ENCODE data around the gene KCNH8. TPM values are rescaled to one million over a fixed set of nuclear protein-coding genes. Genes with fewer than 3 reads are reported as not detected.

Gene KCNH8
- total and polyA plus RNA-seq, 2 experiments from 2014 or later, result not detected

DNA sequence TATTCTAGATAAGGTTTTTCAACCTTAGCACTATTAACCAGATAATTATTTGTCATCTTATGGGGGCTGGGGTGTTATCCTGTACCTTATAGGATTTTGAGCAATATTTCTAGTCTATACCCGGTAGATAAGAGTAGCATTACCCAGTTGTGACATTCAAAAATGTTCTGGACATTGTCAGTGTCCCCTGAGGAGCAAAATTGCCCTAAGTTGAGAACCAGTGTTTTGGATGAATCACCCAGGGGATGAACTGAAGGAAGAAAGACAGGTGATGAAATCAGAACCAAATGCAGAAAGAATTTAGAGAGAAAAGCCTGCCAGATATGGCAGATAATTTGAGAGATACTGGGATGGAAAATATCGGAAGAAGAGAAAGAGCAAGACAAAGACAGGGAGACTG lies 58.2 kb downstream of the KCNH8 start:
- Histone ChIP-seq H3K9me3 (ENCODE audit: low read depth) (no peaks in the 10 kb centered on the region), H3F3A (ENCODE audit: insufficient read depth) (no peaks in the 10 kb centered on the region), H3K79me2 (ENCODE audit: insufficient read depth) (no peaks in the 10 kb centered on the region), H3K36me3 (ENCODE audit: low read depth) (no peaks in the 10 kb centered on the region), H4K20me1 (ENCODE audit: insufficient read depth) (no peaks in the 10 kb centered on the region), H3K9ac (no peak overlapping the region), H3K9me2 (ENCODE audit: insufficient read depth) (no peaks in the 10 kb centered on the region), H3K27ac (no peak overlapping the region), H3K27me3 (replicated peaks; ENCODE audit: insufficient read depth) (no peaks in the 10 kb centered on the region), H3K4me2 (ENCODE audit: unreplicated experiment) (no peak overlapping the region), H3K4me3 (no peak overlapping the region), H3K4me1 (ENCODE audit: insufficient read depth) (no peaks in the 10 kb centered on the region), H2AFZ (no peak overlapping the region)
- TF ChIP-seq EZH2phosphoT487 (IDR thresholded peaks at IDR 0.05; ENCODE audit: insufficient read depth, low read depth) (no peak), EZH2 (IDR thresholded peaks at IDR 0.05; ENCODE audit: insufficient read depth, poor library complexity, severe bottlenecking) (no peak)
- in situ Hi-C loops (cut with MboI), result no loop called here
- no peak for DNase-seq
- 3 to 4% methylated on average over 2 of the region's 2 CpGs for WGBS, 2 experiments (ENCODE audit: low coverage in 1 of 2, low lambda C conversion rate in 2 of 2, missing lambda C conversion rate in 2 of 2)

DNA sequence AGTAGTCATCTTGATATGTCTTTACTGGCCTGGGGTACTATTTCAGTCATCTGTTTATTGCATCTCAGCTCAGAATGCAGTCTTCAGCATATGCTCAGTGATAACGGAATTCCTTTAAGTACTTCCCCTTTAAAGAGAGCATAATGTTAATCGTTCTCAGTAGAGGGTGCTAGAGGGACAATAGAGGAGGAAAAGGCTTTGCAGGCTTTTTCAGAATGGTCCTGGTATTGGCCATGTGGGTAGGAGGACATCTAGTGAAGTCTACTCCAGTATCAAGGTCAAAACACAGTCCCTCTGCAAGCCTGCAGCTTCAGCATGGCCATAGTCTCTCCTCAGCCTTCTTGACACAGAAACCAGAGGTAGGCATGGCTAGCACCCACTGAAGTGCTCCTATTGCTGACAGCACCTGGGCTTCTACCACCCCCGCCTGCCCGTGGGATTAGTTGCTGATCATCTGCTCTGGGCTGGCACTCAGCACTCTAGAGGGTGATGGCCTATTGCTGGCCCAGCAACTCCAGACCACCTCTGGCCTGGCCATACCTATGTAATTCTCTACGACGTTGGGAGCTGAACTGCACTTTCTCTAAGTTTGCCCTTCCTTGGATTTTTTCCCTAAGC lies 65.4 kb downstream of the KCNH8 start:
- TF ChIP-seq EZH2 (IDR thresholded peaks at IDR 0.05; ENCODE audit: insufficient read depth, poor library complexity, severe bottlenecking), result no peak
- no peak for TF ChIP-seq EZH2phosphoT487 (IDR thresholded peaks at IDR 0.05; ENCODE audit: insufficient read depth, low read depth)
- no peaks in the 10 kb centered on the region for H3F3A ChIP-seq (ENCODE audit: insufficient read depth)
- H3K4me2 ChIP-seq (ENCODE audit: unreplicated experiment), result no peak overlapping the region
- H3K9me2 ChIP-seq (ENCODE audit: insufficient read depth), result no peaks in the 10 kb centered on the region
- no peaks in the 10 kb centered on the region for H3K79me2 ChIP-seq (ENCODE audit: insufficient read depth)
- WGBS, 2 experiments (ENCODE audit: low coverage in 1 of 2, low lambda C conversion rate in 2 of 2, missing lambda C conversion rate in 2 of 2), result 9 to 13% methylated on average over 6 of the region's 6 CpGs
- H3K27me3 ChIP-seq (replicated peaks; ENCODE audit: insufficient read depth), result no peaks in the 10 kb centered on the region
- no peak overlapping the region for H2AFZ ChIP-seq
- H3K9me3 ChIP-seq (ENCODE audit: low read depth), result no peaks in the 10 kb centered on the region
- in situ Hi-C loops (cut with MboI), result no loop called here
- no peak overlapping the region for H3K4me3 ChIP-seq
- H3K9ac ChIP-seq, result no peak overlapping the region
- no peak overlapping the region for H3K27ac ChIP-seq
- no peaks in the 10 kb centered on the region for H3K36me3 ChIP-seq (ENCODE audit: low read depth)
- no peaks in the 10 kb centered on the region for H4K20me1 ChIP-seq (ENCODE audit: insufficient read depth)
- no peak for DNase-seq
- H3K4me1 ChIP-seq (ENCODE audit: insufficient read depth), result no peaks in the 10 kb centered on the region

DNA sequence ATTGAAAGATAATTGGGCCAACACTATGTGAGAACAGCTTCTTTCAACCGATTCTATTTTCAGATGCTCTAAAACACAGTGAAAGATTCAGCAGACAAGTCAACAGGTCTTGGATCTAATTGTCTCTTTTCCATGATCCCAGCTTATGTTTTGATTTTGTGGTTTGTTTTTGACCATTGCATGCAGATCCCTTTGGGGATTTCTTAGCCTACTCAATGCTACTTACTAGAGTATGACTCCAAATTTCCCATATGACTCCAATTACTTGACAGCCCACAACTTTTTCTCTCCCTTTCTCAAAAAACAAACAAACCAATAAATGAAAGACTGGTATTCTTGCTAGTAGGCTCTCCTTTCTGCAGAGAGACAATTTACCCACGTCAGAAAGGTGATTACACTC lies 67.1 kb downstream of the KCNH8 start:
- Histone ChIP-seq H3K4me1 (ENCODE audit: insufficient read depth) (no peaks in the 10 kb centered on the region), H3K36me3 (ENCODE audit: low read depth) (no peaks in the 10 kb centered on the region), H3K27me3 (replicated peaks; ENCODE audit: insufficient read depth) (no peaks in the 10 kb centered on the region), H3K9me3 (ENCODE audit: low read depth) (no peaks in the 10 kb centered on the region), H3K9ac (no peak overlapping the region), H3K4me3 (no peak overlapping the region), H3K79me2 (ENCODE audit: insufficient read depth) (no peaks in the 10 kb centered on the region), H3K4me2 (ENCODE audit: unreplicated experiment) (no peak overlapping the region), H3K9me2 (ENCODE audit: insufficient read depth) (no peaks in the 10 kb centered on the region), H4K20me1 (ENCODE audit: insufficient read depth) (no peaks in the 10 kb centered on the region), H3F3A (ENCODE audit: insufficient read depth) (no peaks in the 10 kb centered on the region), H2AFZ (no peak overlapping the region), H3K27ac (no peak overlapping the region)
- WGBS, 2 experiments (ENCODE audit: low coverage in 1 of 2, low lambda C conversion rate in 2 of 2, missing lambda C conversion rate in 2 of 2), result 0 to 3% methylated on average over 2 of the region's 2 CpGs
- no peak for TF ChIP-seq EZH2 (IDR thresholded peaks at IDR 0.05; ENCODE audit: insufficient read depth, poor library complexity, severe bottlenecking)
- TF ChIP-seq EZH2phosphoT487 (IDR thresholded peaks at IDR 0.05; ENCODE audit: insufficient read depth, low read depth), result no peak
- DNase-seq, result no peak
- in situ Hi-C loops (cut with MboI), result no loop called here

DNA sequence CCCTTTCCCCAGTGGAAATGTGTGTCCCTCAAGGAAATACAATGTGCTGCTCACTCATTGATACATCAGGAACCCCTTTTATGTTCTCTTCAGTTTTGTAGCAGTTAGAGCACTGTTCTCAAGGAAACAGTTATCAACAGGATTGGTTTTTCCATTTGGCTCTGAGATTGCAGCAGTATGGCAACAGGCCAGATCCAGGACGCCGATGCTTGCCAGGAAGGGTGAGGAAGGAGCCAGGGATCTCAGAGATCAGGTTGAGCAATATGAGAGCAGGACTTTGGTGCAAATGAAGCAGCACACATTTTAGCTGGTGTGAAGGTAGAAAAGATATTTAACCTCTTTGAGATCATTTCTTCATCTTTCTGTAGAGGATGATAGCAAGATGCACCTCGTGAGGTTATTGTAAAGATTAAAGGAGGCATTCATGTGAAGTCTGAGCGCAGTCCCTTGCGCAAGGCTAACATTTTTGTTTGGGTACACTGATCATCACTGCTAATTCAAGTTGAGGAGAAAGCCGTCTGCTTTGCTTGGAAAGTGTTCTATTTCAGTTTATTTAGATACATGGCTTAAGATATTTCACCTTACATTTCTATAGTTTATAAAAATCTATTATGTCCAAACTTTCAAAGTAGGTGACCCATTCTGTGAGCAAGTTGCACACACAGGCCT lies 68.5 kb downstream of the KCNH8 start:
- no peak overlapping the region for H3K27ac ChIP-seq
- no peaks in the 10 kb centered on the region for H3K9me2 ChIP-seq (ENCODE audit: insufficient read depth)
- no peaks in the 10 kb centered on the region for H4K20me1 ChIP-seq (ENCODE audit: insufficient read depth)
- no peak for DNase-seq
- no peaks in the 10 kb centered on the region for H3F3A ChIP-seq (ENCODE audit: insufficient read depth)
- in situ Hi-C loops (cut with MboI), result no loop called here
- H3K27me3 ChIP-seq (replicated peaks; ENCODE audit: insufficient read depth), result no peaks in the 10 kb centered on the region
- H3K79me2 ChIP-seq (ENCODE audit: insufficient read depth), result no peaks in the 10 kb centered on the region
- TF ChIP-seq EZH2phosphoT487 (IDR thresholded peaks at IDR 0.05; ENCODE audit: insufficient read depth, low read depth) (no peak), EZH2 (IDR thresholded peaks at IDR 0.05; ENCODE audit: insufficient read depth, poor library complexity, severe bottlenecking) (no peak)
- H3K9ac ChIP-seq, result no peak overlapping the region
- H3K9me3 ChIP-seq (ENCODE audit: low read depth), result no peaks in the 10 kb centered on the region
- 31% methylated on average over 6 of the region's 6 CpGs for WGBS, 2 experiments (ENCODE audit: low coverage in 1 of 2, low lambda C conversion rate in 2 of 2, missing lambda C conversion rate in 2 of 2)
- H3K4me3 ChIP-seq, result no peak overlapping the region
- H2AFZ ChIP-seq, result no peak overlapping the region
- H3K4me2 ChIP-seq (ENCODE audit: unreplicated experiment), result no peak overlapping the region
- no peaks in the 10 kb centered on the region for H3K36me3 ChIP-seq (ENCODE audit: low read depth)
- no peaks in the 10 kb centered on the region for H3K4me1 ChIP-seq (ENCODE audit: insufficient read depth)
